Gastroesophageal sphincter (tissue), 4 donors: ENCODE data around the gene ACOT7. TPM values are rescaled to one million over a fixed set of nuclear protein-coding genes. Genes with fewer than 3 reads are reported as not detected.

ENCODE experiments used
- ATAC-seq: fragments of 150-250 bp; one replicate; pipeline ENCODE4 v1.9.1; 2016; ENCODE audit warnings: mild to moderate bottlenecking, moderate library complexity
- H3K27ac ChIP-seq, 4 donors: fragments of 200-600 bp; sonication (generic) in 3 of 4; 1 replicate in 3 of 4; 2 replicates in 1 of 4; pipeline ENCODE4 v1.5.1; 2016 to 2019
- H3K27me3 ChIP-seq: fragments of 200-600 bp; sonication (generic); one replicate; pipeline ENCODE4 v1.5.1; 2019
- H3K36me3 ChIP-seq, 2 donors: fragments of 200-600 bp; sonication (generic); one replicate each; pipeline ENCODE4 v1.5.1; 2019; ENCODE audit warnings: control low read depth in 1 of 2
- H3K4me1 ChIP-seq, 3 donors: fragments of 200-600 bp; sonication (generic); 1 replicate in 2 of 3; 2 replicates in 1 of 3; pipeline ENCODE4 v1.5.1; 2016 to 2019; ENCODE audit warnings: control low read depth in 2 of 3
- H3K4me3 ChIP-seq, 2 donors: fragments of 200-600 bp; sonication (generic); one replicate each; pipeline ENCODE4 v1.5.1; 2019; ENCODE audit warnings: mild to moderate bottlenecking in 1 of 2, moderate library complexity in 1 of 2
- H3K9me3 ChIP-seq, 3 donors: fragments of 200-600 bp; sonication (generic); one replicate each; pipeline ENCODE4 v1.5.1; 2017 to 2019; ENCODE audit warnings: control low read depth in 2 of 3
- EP300 ChIP-seq: sonication (generic); formaldehyde crosslinking; IDR thresholded peaks from one replicate; pipeline ENCODE4 v1.6.1; 2017; ENCODE audit warnings: antibody characterized with exemption, mild to moderate bottlenecking
- POLR2A ChIP-seq, 2 donors: fragments of 450-650 bp; IDR thresholded peaks; one replicate each; pipeline ENCODE4 v1.6.1; 2017; ENCODE audit warnings: antibody characterized with exemption in 2 of 2, mild to moderate bottlenecking in 2 of 2, moderate library complexity in 1 of 2
- POLR2AphosphoS5 ChIP-seq: sonication (generic); formaldehyde crosslinking; IDR thresholded peaks from one replicate; pipeline ENCODE4 v1.6.1; 2017; ENCODE audit warnings: antibody characterized with exemption
- WGBS, 2 donors: methylation state at CpG; one replicate each; pipeline ENCODE4 v1.1.5; 2018; ENCODE audit warnings: low coverage in 1 of 2; 5-methylcytosine and 5-hydroxymethylcytosine counted together
- total RNA-seq, 4 donors: library from RNA; depleted of rRNA; stranded (reverse); fragments of >200 nt; gene quantifications; one replicate each; pipeline ENCODE4 v1.1.0, GENCODE V29; 2016
- TF ChIP-seq, protein P1 (sequence below), 4 experiments: fragments of 200-600 bp in 2 of 4; fragments of 450-650 bp in 2 of 4; sonication (generic) in 1 of 4; IDR thresholded peaks; one replicate each; pipeline ENCODE4 v1.5.1; 2017 to 2019; ENCODE audit warnings: antibody characterized with exemption in 4 of 4, mild to moderate bottlenecking in 2 of 4, moderate library complexity in 2 of 4

ACOT7 gene
- total RNA-seq, 4 donors from 2014 or later: 22.3 to 32.5 (median 25.0) TPM

DNA sequence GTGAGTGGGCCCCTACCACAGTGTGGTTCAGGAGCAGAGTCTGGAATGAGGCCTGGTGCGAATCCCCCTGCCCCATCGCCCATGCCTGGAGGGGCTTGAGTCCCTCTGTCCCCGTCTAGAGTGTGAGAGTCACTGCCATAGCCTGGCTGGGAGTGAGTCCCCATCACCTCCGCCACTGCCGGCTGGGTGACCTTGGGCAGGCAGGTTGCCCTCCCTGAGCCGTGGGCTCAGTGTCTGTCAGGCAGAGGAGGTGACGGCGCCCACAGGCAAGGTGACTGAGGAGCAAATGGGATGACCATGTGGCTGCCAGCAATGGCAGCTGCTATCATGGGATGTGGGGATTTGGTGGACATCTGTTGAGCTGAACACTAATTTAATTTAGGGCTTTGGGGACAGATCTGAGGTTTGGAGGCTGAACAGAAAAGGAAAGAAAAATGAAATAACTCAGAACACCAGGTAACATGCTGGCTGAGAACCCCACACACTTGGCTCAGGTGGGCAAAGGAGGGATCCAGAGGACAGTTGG is 94.6 kb downstream of the ACOT7 start:
- H3K36me3 ChIP-seq: peaks cover 0 to 9% of the 10 kb centered on the region in 2 donors
- H3K4me1 ChIP-seq: no peaks in the 10 kb centered on the region
- H3K9me3 ChIP-seq: no peaks in the 10 kb centered on the region
- H3K4me3 ChIP-seq: no peak overlapping the region
- H3K27ac ChIP-seq: no peak overlapping the region
- TF ChIP-seq POLR2A (IDR thresholded peaks at IDR 0.05): no peak
- no peak for TF ChIP-seq EP300
- no peak for TF ChIP-seq POLR2AphosphoS5
- TF ChIP-seq, protein P1, sequence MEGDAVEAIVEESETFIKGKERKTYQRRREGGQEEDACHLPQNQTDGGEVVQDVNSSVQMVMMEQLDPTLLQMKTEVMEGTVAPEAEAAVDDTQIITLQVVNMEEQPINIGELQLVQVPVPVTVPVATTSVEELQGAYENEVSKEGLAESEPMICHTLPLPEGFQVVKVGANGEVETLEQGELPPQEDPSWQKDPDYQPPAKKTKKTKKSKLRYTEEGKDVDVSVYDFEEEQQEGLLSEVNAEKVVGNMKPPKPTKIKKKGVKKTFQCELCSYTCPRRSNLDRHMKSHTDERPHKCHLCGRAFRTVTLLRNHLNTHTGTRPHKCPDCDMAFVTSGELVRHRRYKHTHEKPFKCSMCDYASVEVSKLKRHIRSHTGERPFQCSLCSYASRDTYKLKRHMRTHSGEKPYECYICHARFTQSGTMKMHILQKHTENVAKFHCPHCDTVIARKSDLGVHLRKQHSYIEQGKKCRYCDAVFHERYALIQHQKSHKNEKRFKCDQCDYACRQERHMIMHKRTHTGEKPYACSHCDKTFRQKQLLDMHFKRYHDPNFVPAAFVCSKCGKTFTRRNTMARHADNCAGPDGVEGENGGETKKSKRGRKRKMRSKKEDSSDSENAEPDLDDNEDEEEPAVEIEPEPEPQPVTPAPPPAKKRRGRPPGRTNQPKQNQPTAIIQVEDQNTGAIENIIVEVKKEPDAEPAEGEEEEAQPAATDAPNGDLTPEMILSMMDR (IDR thresholded peaks at IDR 0.05): no peak
- ATAC-seq: no peak
- no peaks in the 10 kb centered on the region for H3K27me3 ChIP-seq
- WGBS, 2 donors: 80 to 100% methylated on average over 1 to 2 of the region's 8 CpGs

DNA sequence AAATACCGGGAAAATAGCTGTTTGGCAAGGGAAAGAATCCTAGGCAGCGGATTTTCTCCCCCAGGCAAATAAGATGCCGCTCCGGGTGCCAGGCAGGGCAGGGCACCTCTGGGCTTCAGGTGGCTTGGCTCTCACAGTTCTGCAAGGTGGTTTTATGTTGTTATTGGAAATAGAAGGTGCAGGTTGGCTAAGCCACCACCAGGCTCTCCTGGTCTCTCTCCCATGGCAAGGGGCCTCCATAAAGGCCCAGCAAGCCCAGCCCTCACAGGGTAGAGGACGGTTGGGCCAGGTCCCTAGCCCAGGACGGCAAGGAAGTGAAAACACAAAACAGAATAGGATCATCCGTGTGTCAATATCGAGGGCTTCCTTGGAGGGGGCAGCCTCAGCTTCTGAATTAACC is 95.0 kb downstream of the ACOT7 start:
- ATAC-seq: no peak
- no peak overlapping the region for H3K4me3 ChIP-seq
- peaks cover 0 to 14% of the 10 kb centered on the region in 2 donors for H3K36me3 ChIP-seq
- H3K27ac ChIP-seq: no peak overlapping the region
- no peaks in the 10 kb centered on the region for H3K9me3 ChIP-seq
- no peaks in the 10 kb centered on the region for H3K27me3 ChIP-seq
- 88 to 91% methylated on average over 4 to 6 of the region's 8 CpGs for WGBS, 2 donors
- TF ChIP-seq POLR2AphosphoS5 (no peak), POLR2A (IDR thresholded peaks at IDR 0.05) (no peak), EP300 (no peak)
- TF ChIP-seq, protein P1 (IDR thresholded peaks at IDR 0.05): no peak
- no peaks in the 10 kb centered on the region for H3K4me1 ChIP-seq

DNA sequence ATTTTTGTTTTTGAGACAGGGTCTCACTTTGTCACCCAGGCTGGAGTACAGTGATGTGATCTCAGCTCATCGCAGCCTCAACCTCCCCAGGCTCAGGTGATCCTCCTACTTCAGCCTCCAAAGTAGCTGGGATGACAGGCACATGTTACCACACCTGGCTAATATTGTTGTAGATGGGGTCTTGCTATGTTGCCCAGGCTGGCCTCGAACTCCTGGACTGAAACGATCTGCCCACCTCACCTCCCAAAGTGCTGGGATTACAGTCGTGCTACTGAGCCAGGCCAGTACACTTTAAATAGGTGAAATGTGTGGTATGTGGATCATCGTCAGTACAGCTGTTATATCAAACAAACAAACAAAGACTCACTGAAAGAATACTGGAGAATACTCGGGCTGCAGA is 97.7 kb downstream of the ACOT7 start:
- TF ChIP-seq POLR2A (IDR thresholded peaks at IDR 0.05): no peak
- TF ChIP-seq, protein P1 (IDR thresholded peaks at IDR 0.05): no peak
- no peak for TF ChIP-seq EP300
- TF ChIP-seq POLR2AphosphoS5: no peak
- H3K9me3 ChIP-seq: no peaks in the 10 kb centered on the region
- no peaks in the 10 kb centered on the region for H3K27me3 ChIP-seq
- H3K36me3 ChIP-seq: peaks cover 0 to 20% of the 10 kb centered on the region in 2 donors
- H3K4me1 ChIP-seq: no peaks in the 10 kb centered on the region
- H3K4me3 ChIP-seq: no peak overlapping the region
- ATAC-seq: no peak
- WGBS, 2 donors: 93 to 100% methylated on average over 2 to 6 of the region's 6 CpGs
- no peak overlapping the region for H3K27ac ChIP-seq

DNA sequence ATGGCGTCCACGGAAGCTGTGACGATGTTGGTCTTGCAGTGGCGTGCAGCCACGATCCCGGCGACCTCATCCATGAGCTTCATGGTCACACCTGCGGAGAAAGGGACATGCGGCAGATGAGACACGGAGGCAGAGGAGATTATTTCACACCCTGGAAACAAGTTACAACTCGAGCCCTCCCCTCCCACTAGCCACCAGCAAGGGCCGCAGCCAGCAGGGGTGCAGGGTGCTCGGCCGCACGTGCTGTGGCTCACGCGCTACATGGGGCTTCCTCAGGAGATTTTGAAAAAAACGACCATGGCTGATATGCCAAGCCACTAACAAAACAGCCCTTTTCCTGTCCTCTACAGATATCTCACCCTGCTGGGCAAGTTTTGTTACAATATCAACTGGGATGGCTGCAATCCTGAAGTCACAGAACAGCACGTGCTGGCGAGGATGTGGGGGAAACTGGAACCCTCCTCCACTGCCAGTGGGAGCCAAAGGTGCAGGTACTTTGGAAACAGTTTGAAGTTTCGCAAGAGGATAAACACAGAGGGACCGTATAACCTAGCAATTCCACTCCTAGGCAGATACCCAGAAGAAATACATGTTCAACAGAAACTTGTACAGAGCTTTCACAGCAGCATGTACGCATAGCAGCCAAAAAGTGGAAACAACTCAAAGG is 98.5 kb downstream of the ACOT7 start:
- no peak overlapping the region for H3K4me3 ChIP-seq
- 76 to 93% methylated on average over 3 to 9 of the region's 23 CpGs for WGBS, 2 donors
- no peaks in the 10 kb centered on the region for H3K27me3 ChIP-seq
- no peaks in the 10 kb centered on the region for H3K4me1 ChIP-seq
- TF ChIP-seq POLR2AphosphoS5 (no peak), POLR2A (IDR thresholded peaks at IDR 0.05) (no peak), EP300 (no peak)
- TF ChIP-seq, protein P1 (IDR thresholded peaks at IDR 0.05): no peak
- H3K9me3 ChIP-seq: no peaks in the 10 kb centered on the region
- no peak for ATAC-seq
- H3K27ac ChIP-seq: no peak overlapping the region
- H3K36me3 ChIP-seq: peaks cover 0 to 20% of the 10 kb centered on the region in 2 donors
